GM23248 (cell line): ENCODE results near the gene CST1.

Experiments used
- EZH2 ChIP-seq: fragments of 200-600 bp; sonication (generic); IDR thresholded peaks from 2 replicates; pipeline ENCODE4 v1.6.1; 2018; ENCODE audit warnings: antibody characterized with exemption, mild to moderate bottlenecking; ENCODE audit not compliant: insufficient read depth, poor library complexity, severe bottlenecking
- EZH2phosphoT487 ChIP-seq: fragments of 200-600 bp; sonication (generic); IDR thresholded peaks from 2 replicates; pipeline ENCODE4 v1.6.1; 2018; ENCODE audit warnings: antibody characterized with exemption, moderate library complexity, mild to moderate bottlenecking, low read depth; ENCODE audit not compliant: insufficient read depth

- TF ChIP-seq EZH2phosphoT487 (no peak), EZH2 (no peak)
These were observed 4.0 kb upstream of the CST1 start for GRCh38 chr20:23754731-23755130.
